Measurements from ENCODE around the gene ARHGEF7.
"Not testable (repeated sequence)": the region's sequence is repeated elsewhere in the genome, so short reads cannot be mapped to it uniquely, and the experiment has no call there.

ARHGEF7 gene

GRCh38 chr13:111178402-111178801 lies 63.3 kb downstream of the ARHGEF7 start:
- no peaks in the 10 kb centered on the region for H3K36me3 ChIP-seq (ENCODE audit: control insufficient read depth, insufficient read depth, low read length)
- 95 to 98% methylated on average over 4 of the region's 4 CpGs for WGBS, 2 experiments
- no peak overlapping the region for H3K4me3 ChIP-seq (ENCODE audit: insufficient read depth, low read depth, low read length)
- no peaks in the 10 kb centered on the region for H3K27me3 ChIP-seq (ENCODE audit: control insufficient read depth, insufficient read depth, low read length, poor library complexity, severe bottlenecking)
- H3K27ac ChIP-seq (ENCODE audit: insufficient read depth, low read depth, low read length, poor library complexity, severe bottlenecking), result no peak overlapping the region
- peaks cover 9% of the 10 kb centered on the region for H3K4me1 ChIP-seq (ENCODE audit: control insufficient read depth, insufficient read depth, low read length)
- no peaks in the 10 kb centered on the region for H3K9me3 ChIP-seq (ENCODE audit: control insufficient read depth, low read length)

- no peak overlapping the region for H3K27ac ChIP-seq (ENCODE audit: insufficient read depth, low read depth, low read length, poor library complexity, severe bottlenecking)
- H3K9me3 ChIP-seq (ENCODE audit: control insufficient read depth, low read length), result no peaks in the 10 kb centered on the region
- peaks cover 4% of the 10 kb centered on the region for H3K4me1 ChIP-seq (ENCODE audit: control insufficient read depth, insufficient read depth, low read length)
- no peaks in the 10 kb centered on the region for H3K36me3 ChIP-seq (ENCODE audit: control insufficient read depth, insufficient read depth, low read length)
- H3K27me3 ChIP-seq (ENCODE audit: control insufficient read depth, insufficient read depth, low read length, poor library complexity, severe bottlenecking), result no peaks in the 10 kb centered on the region
- H3K4me3 ChIP-seq (ENCODE audit: insufficient read depth, low read depth, low read length), result no peak overlapping the region
- 96% methylated on average over 6 of the region's 6 CpGs for WGBS, 2 experiments
These were observed 65.0 kb downstream of the ARHGEF7 start for GRCh38 chr13:111179908-111180760.

- Histone ChIP-seq H3K4me3 (ENCODE audit: insufficient read depth, low read depth, low read length) (no peak overlapping the region), H3K27me3 (ENCODE audit: control insufficient read depth, insufficient read depth, low read length, poor library complexity, severe bottlenecking) (no peaks in the 10 kb centered on the region), H3K9me3 (ENCODE audit: control insufficient read depth, low read length) (no peaks in the 10 kb centered on the region), H3K36me3 (ENCODE audit: control insufficient read depth, insufficient read depth, low read length) (no peaks in the 10 kb centered on the region), H3K4me1 (ENCODE audit: control insufficient read depth, insufficient read depth, low read length) (no peaks in the 10 kb centered on the region), H3K27ac (ENCODE audit: insufficient read depth, low read depth, low read length, poor library complexity, severe bottlenecking) (no peak overlapping the region)
- WGBS, 2 experiments, result 97% methylated on average over 14 of the region's 14 CpGs
These were observed 66.9 kb downstream of the ARHGEF7 start for GRCh38 chr13:111181977-111182376.

GRCh38 chr13:111183087-111183645 lies 68.1 kb downstream of the ARHGEF7 start:
- H3K27me3 ChIP-seq (ENCODE audit: control insufficient read depth, insufficient read depth, low read length, poor library complexity, severe bottlenecking), result no peaks in the 10 kb centered on the region
- H3K4me1 ChIP-seq (ENCODE audit: control insufficient read depth, insufficient read depth, low read length), result peaks cover 4% of the 10 kb centered on the region
- WGBS, 2 experiments, result 98% methylated on average over 6 of the region's 6 CpGs
- H3K9me3 ChIP-seq (ENCODE audit: control insufficient read depth, low read length), result no peaks in the 10 kb centered on the region
- H3K36me3 ChIP-seq (ENCODE audit: control insufficient read depth, insufficient read depth, low read length), result no peaks in the 10 kb centered on the region
- no peak overlapping the region for H3K27ac ChIP-seq (ENCODE audit: insufficient read depth, low read depth, low read length, poor library complexity, severe bottlenecking)
- H3K4me3 ChIP-seq (ENCODE audit: insufficient read depth, low read depth, low read length), result no peak overlapping the region

GRCh38 chr13:111183959-111184358 lies 68.8 kb downstream of the ARHGEF7 start:
- no peaks in the 10 kb centered on the region for H3K36me3 ChIP-seq (ENCODE audit: control insufficient read depth, insufficient read depth, low read length)
- H3K9me3 ChIP-seq (ENCODE audit: control insufficient read depth, low read length), result no peaks in the 10 kb centered on the region
- peaks cover 4% of the 10 kb centered on the region for H3K4me1 ChIP-seq (ENCODE audit: control insufficient read depth, insufficient read depth, low read length)
- H3K4me3 ChIP-seq (ENCODE audit: insufficient read depth, low read depth, low read length), result no peak overlapping the region
- WGBS, 2 experiments, result 93% methylated on average over 10 of the region's 10 CpGs
- H3K27ac ChIP-seq (ENCODE audit: insufficient read depth, low read depth, low read length, poor library complexity, severe bottlenecking), result no peak overlapping the region
- H3K27me3 ChIP-seq (ENCODE audit: control insufficient read depth, insufficient read depth, low read length, poor library complexity, severe bottlenecking), result no peaks in the 10 kb centered on the region

- H3K27me3 ChIP-seq (ENCODE audit: control insufficient read depth, insufficient read depth, low read length, poor library complexity, severe bottlenecking), result no peaks in the 10 kb centered on the region
- H3K4me1 ChIP-seq (ENCODE audit: control insufficient read depth, insufficient read depth, low read length), result peaks cover 4% of the 10 kb centered on the region
- H3K27ac ChIP-seq (ENCODE audit: insufficient read depth, low read depth, low read length, poor library complexity, severe bottlenecking), result no peak overlapping the region
- peaks cover 5% of the 10 kb centered on the region for H3K36me3 ChIP-seq (ENCODE audit: control insufficient read depth, insufficient read depth, low read length)
- WGBS, 2 experiments, result 87 to 89% methylated on average over 18 of the region's 18 CpGs
- no peaks in the 10 kb centered on the region for H3K9me3 ChIP-seq (ENCODE audit: control insufficient read depth, low read length)
- no peak overlapping the region for H3K4me3 ChIP-seq (ENCODE audit: insufficient read depth, low read depth, low read length)
These were observed 69.6 kb downstream of the ARHGEF7 start for GRCh38 chr13:111184458-111185401.

- 95 to 97% methylated on average over 10 of the region's 10 CpGs for WGBS, 2 experiments
- Histone ChIP-seq H3K4me3 (ENCODE audit: insufficient read depth, low read depth, low read length) (no peak overlapping the region), H3K27ac (ENCODE audit: insufficient read depth, low read depth, low read length, poor library complexity, severe bottlenecking) (no peak overlapping the region), H3K36me3 (ENCODE audit: control insufficient read depth, insufficient read depth, low read length) (peaks cover 5% of the 10 kb centered on the region), H3K4me1 (ENCODE audit: control insufficient read depth, insufficient read depth, low read length) (peaks cover 4% of the 10 kb centered on the region), H3K9me3 (ENCODE audit: control insufficient read depth, low read length) (no peaks in the 10 kb centered on the region), H3K27me3 (ENCODE audit: control insufficient read depth, insufficient read depth, low read length, poor library complexity, severe bottlenecking) (no peaks in the 10 kb centered on the region)
These were observed 71.3 kb downstream of the ARHGEF7 start for GRCh38 chr13:111186305-111186935.

- Histone ChIP-seq H3K4me3 (ENCODE audit: insufficient read depth, low read depth, low read length) (no peak overlapping the region), H3K4me1 (ENCODE audit: control insufficient read depth, insufficient read depth, low read length) (peaks cover 4% of the 10 kb centered on the region), H3K27me3 (ENCODE audit: control insufficient read depth, insufficient read depth, low read length, poor library complexity, severe bottlenecking) (no peaks in the 10 kb centered on the region), H3K9me3 (ENCODE audit: control insufficient read depth, low read length) (no peaks in the 10 kb centered on the region), H3K27ac (ENCODE audit: insufficient read depth, low read depth, low read length, poor library complexity, severe bottlenecking) (no peak overlapping the region), H3K36me3 (ENCODE audit: control insufficient read depth, insufficient read depth, low read length) (peaks cover 5% of the 10 kb centered on the region)
- 87 to 88% methylated on average over 11 of the region's 11 CpGs for WGBS, 2 experiments
These were observed 72.9 kb downstream of the ARHGEF7 start for GRCh38 chr13:111187960-111188541.

- not testable (repeated sequence) for H3K27me3 ChIP-seq (ENCODE audit: control insufficient read depth, insufficient read depth, low read length, poor library complexity, severe bottlenecking); H3K4me1 ChIP-seq (ENCODE audit: control insufficient read depth, insufficient read depth, low read length); H3K9me3 ChIP-seq (ENCODE audit: control insufficient read depth, low read length); H3K4me3 ChIP-seq (ENCODE audit: insufficient read depth, low read depth, low read length); H3K27ac ChIP-seq (ENCODE audit: insufficient read depth, low read depth, low read length, poor library complexity, severe bottlenecking); H3K36me3 ChIP-seq (ENCODE audit: control insufficient read depth, insufficient read depth, low read length)
- 94 to 97% methylated on average over 12 of the region's 12 CpGs for WGBS, 2 experiments
These were observed 74.0 kb downstream of the ARHGEF7 start for GRCh38 chr13:111189064-111189505.
